ENCODE measurements around the gene SH2D7. TPM values are rescaled to one million over a fixed set of nuclear protein-coding genes. Genes with fewer than 3 reads are reported as not detected.

SH2D7 gene
- total RNA-seq, 4 donors from 2014 or later = not detected

GRCh38 chr15:78051596-78051995 lies 40.8 kb upstream of the SH2D7 start:
- Histone ChIP-seq H3K4me1 (peaks cover 82 to 92% of the 10 kb centered on the region in 2 donors), H3K9me3 (no peaks in the 10 kb centered on the region), H3K27ac (peak overlapping the region; percentile 62 to 82 (median 72)), H3K27me3 (no peaks in the 10 kb centered on the region), H3K4me3 (replicated peaks in 1 of 3) (no peak overlapping the region), H3K36me3 (no peaks in the 10 kb centered on the region)
- TF ChIP-seq CTCF (IDR thresholded peaks at IDR 0.05) (no peak), POLR2A (IDR thresholded peaks at IDR 0.05) (no peak)
- no peak for DNase-seq
- intact Hi-C loops (cut with DNase I) = no loop called here
- 72 to 80% methylated on average over 3 of the region's 3 CpGs for WGBS, 2 donors

GRCh38 chr15:78052001-78052401 lies 40.4 kb upstream of the SH2D7 start:
- H3K9me3 ChIP-seq = no peaks in the 10 kb centered on the region
- H3K4me3 ChIP-seq (replicated peaks in 1 of 3) = no peak overlapping the region
- no peak for TF ChIP-seq POLR2A (IDR thresholded peaks at IDR 0.05)
- TF ChIP-seq CTCF (IDR thresholded peaks at IDR 0.05) = no peak
- H3K27me3 ChIP-seq = no peaks in the 10 kb centered on the region
- peak overlapping the region; percentile 62 to 82 (median 72) for H3K27ac ChIP-seq
- no peaks in the 10 kb centered on the region for H3K36me3 ChIP-seq
- intact Hi-C loops (cut with DNase I) = no loop called here
- DNase-seq = peak; percentile 78 to 84
- peaks cover 82 to 92% of the 10 kb centered on the region in 2 donors for H3K4me1 ChIP-seq

GRCh38 chr15:78052545-78052944 lies 39.8 kb upstream of the SH2D7 start:
- H3K36me3 ChIP-seq = no peaks in the 10 kb centered on the region
- no peaks in the 10 kb centered on the region for H3K9me3 ChIP-seq
- H3K4me1 ChIP-seq = peaks cover 80 to 92% of the 10 kb centered on the region in 2 donors
- TF ChIP-seq CTCF (IDR thresholded peaks at IDR 0.05) (no peak), POLR2A (IDR thresholded peaks at IDR 0.05) (no peak)
- H3K27ac ChIP-seq = peak overlapping the region; percentile 62 to 82 (median 72)
- no peak overlapping the region for H3K4me3 ChIP-seq (replicated peaks in 1 of 3)
- no peaks in the 10 kb centered on the region for H3K27me3 ChIP-seq
- intact Hi-C loops (cut with DNase I) = no loop called here
- peak; percentile 74 to 76 for DNase-seq
- WGBS, 2 donors = 37 to 39% methylated on average over 5 of the region's 5 CpGs

- WGBS, 2 donors = 85% methylated on average over 2 of the region's 2 CpGs
- peaks cover 72 to 92% of the 10 kb centered on the region in 2 donors for H3K4me1 ChIP-seq
Measured at GRCh38 chr15:78054518-78054917, 37.8 kb upstream of the SH2D7 start.

GRCh38 chr15:78054966-78055365 lies 37.4 kb upstream of the SH2D7 start:
- 85 to 89% methylated on average over 1 of the region's 1 CpG for WGBS, 2 donors
- H3K36me3 ChIP-seq = no peaks in the 10 kb centered on the region
- no peak for TF ChIP-seq POLR2A (IDR thresholded peaks at IDR 0.05)
- peaks cover 72 to 92% of the 10 kb centered on the region in 2 donors for H3K4me1 ChIP-seq
- no peak for DNase-seq
- no peak overlapping the region for H3K4me3 ChIP-seq (replicated peaks in 1 of 3)
- no peaks in the 10 kb centered on the region for H3K9me3 ChIP-seq
- H3K27ac ChIP-seq = no peak overlapping the region
- intact Hi-C loops (cut with DNase I) = no loop called here
- H3K27me3 ChIP-seq = no peaks in the 10 kb centered on the region

More at GRCh38 chr15:78054518-78054917, 37.8 kb upstream of the SH2D7 start:
- no peak for DNase-seq
- Histone ChIP-seq H3K27me3 (no peaks in the 10 kb centered on the region), H3K36me3 (no peaks in the 10 kb centered on the region), H3K9me3 (no peaks in the 10 kb centered on the region), H3K4me3 (replicated peaks in 1 of 3) (no peak overlapping the region), H3K27ac (no peak overlapping the region)
- no peak for TF ChIP-seq POLR2A (IDR thresholded peaks at IDR 0.05)
- TF ChIP-seq CTCF (IDR thresholded peaks at IDR 0.05) = no peak
- intact Hi-C loops (cut with DNase I) = no loop called here
